A549 (cell line): ENCODE measurements around the gene MAPK12. TPM values are rescaled to one million over a fixed set of nuclear protein-coding genes. Genes with fewer than 3 reads are reported as not detected.

Source experiments
- ATAC-seq, 2 experiments: fragments of 200-7000 bp in 1 of 2; fragments of >200 bp in 1 of 2; cut with Nextera tagmentation in 1 of 2; cut with Tn5 transposase in 1 of 2; 3 replicates each; pipeline versions ENCODE4 v1.8.0 to v1.9.1; 2018 to 2020; ENCODE audit warnings: mild to moderate bottlenecking in 1 of 2, moderate library complexity in 1 of 2
- CTCF ChIA-PET: fragments of 300-600 bp; sonication (Branson Sonifier 250); formaldehyde crosslinking; extraction: SDS; loops from one replicate; lab custom pipeline; 2021; ENCODE audit warnings: antibody characterized with exemption, inconsistent platforms; lab: Yijun Ruan, JAX
- POLR2A ChIA-PET: fragments of 350-600 bp; formaldehyde crosslinking; extraction: SDS; loops from one replicate; lab custom pipeline; 2021; ENCODE audit warnings: antibody characterized with exemption, inconsistent platforms; lab: Yijun Ruan, JAX
- DNase-seq, 2 experiments: peaks; one replicate each; pipeline versions ENCODE4 v3.0.0 to v3.0.0-alpha.2; 2011 to 2016; ENCODE audit warnings: low read depth in 1 of 2, low spot score in 1 of 2
- FAIRE-seq: peaks from 2 replicates; lab custom pipeline; 2011; peaks lifted over from hg19 to GRCh38; lab: Jason Lieb, UNC
- H3K27ac ChIP-seq, 2 experiments: fragments of >200 bp; sonication (Bioruptor Twin); formaldehyde crosslinking; 3 replicates each; pipeline ENCODE4 v1.5.1; 2016 to 2017
- H3K4me1 ChIP-seq: fragments of >200 bp; sonication (Bioruptor Twin); formaldehyde crosslinking; 3 replicates; pipeline ENCODE4 v1.6.1; 2016
- H3K4me2 ChIP-seq: fragments of >200 bp; sonication (Bioruptor Twin); formaldehyde crosslinking; 3 replicates; pipeline ENCODE4 v1.6.1; 2016
- H3K4me3 ChIP-seq: fragments of >200 bp; sonication (Bioruptor Twin); formaldehyde crosslinking; 3 replicates; pipeline ENCODE4 v1.5.1; 2016
- H3K9me3 ChIP-seq: fragments of >200 bp; sonication (Bioruptor Twin); formaldehyde crosslinking; 3 replicates; pipeline ENCODE4 v1.6.1; 2016
- CBX8 ChIP-seq: fragments of 200-600 bp; sonication (generic); IDR thresholded peaks from 2 replicates; pipeline ENCODE4 v1.6.1; 2016
- EP300 ChIP-seq, 2 experiments: fragments of >200 bp; sonication (Bioruptor Twin); formaldehyde crosslinking; IDR thresholded peaks; 2 replicates in 1 of 2; 3 replicates in 1 of 2; pipeline ENCODE4 v1.6.1; 2016 to 2017
- ESRRA ChIP-seq: fragments of 150-350 bp; IDR thresholded peaks from 2 replicates; pipeline ENCODE4 v1.6.1; 2014; ENCODE audit warnings: mild to moderate bottlenecking, low read length, borderline replicate concordance
- FOXS1 ChIP-seq: fragments of 250-450 bp; sonication (Bioruptor Pico); IDR thresholded peaks from 2 replicates; pipeline ENCODE4 v1.5.0; 2020; ENCODE audit warnings: mild to moderate bottlenecking, moderate library complexity
- HEYL ChIP-seq: fragments of 250-450 bp; sonication (Bioruptor Pico); IDR thresholded peaks from 2 replicates; pipeline ENCODE4 v1.8.0; 2021; ENCODE audit warnings: mild to moderate bottlenecking, moderate library complexity
- JUN ChIP-seq, 2 experiments: fragments of >200 bp; sonication (Bioruptor Twin); formaldehyde crosslinking; IDR thresholded peaks; 2 replicates in 1 of 2; 3 replicates in 1 of 2; pipeline ENCODE4 v1.6.1; 2016 to 2017
- KDM5A ChIP-seq: fragments of 200-600 bp; sonication (generic); IDR thresholded peaks from 2 replicates; pipeline ENCODE4 v1.6.1; 2016; ENCODE audit warnings: antibody characterized with exemption, mild to moderate bottlenecking
- MYC ChIP-seq: IDR thresholded peaks from 2 replicates; pipeline ENCODE4 v1.6.1; 2012; ENCODE audit warnings: mild to moderate bottlenecking, inconsistent platforms, low read length, improper control_type of control experiment, borderline replicate concordance
- PHF8 ChIP-seq: fragments of 200-600 bp; sonication (generic); IDR thresholded peaks from 2 replicates; pipeline ENCODE4 v1.6.1; 2016; ENCODE audit warnings: low read depth, mild to moderate bottlenecking, antibody characterized with exemption, moderate library complexity, borderline replicate concordance
- POLR2A ChIP-seq: IDR thresholded peaks from 2 replicates; pipeline ENCODE4 v1.6.1; 2012; ENCODE audit warnings: mild to moderate bottlenecking, low read length
- RCOR1 ChIP-seq: fragments of 150-350 bp; IDR thresholded peaks from 2 replicates; pipeline ENCODE4 v1.6.1; 2014; ENCODE audit warnings: antibody characterized with exemption, low read length, low read depth
- RFX5 ChIP-seq: fragments of 450-650 bp; IDR thresholded peaks from 2 replicates; pipeline ENCODE4 v1.7.1; 2014; ENCODE audit warnings: antibody characterized with exemption, mild to moderate bottlenecking, moderate library complexity
- SREBF2 ChIP-seq: fragments of 450-650 bp; IDR thresholded peaks from 2 replicates; pipeline ENCODE4 v1.6.1; 2014; ENCODE audit warnings: mild to moderate bottlenecking, moderate library complexity
- TP53 ChIP-seq: fragments of 250-450 bp; sonication (Bioruptor Pico); IDR thresholded peaks from 2 replicates; pipeline ENCODE4 v1.5.0; 2021; ENCODE audit warnings: mild to moderate bottlenecking, moderate library complexity
- ZFP36 ChIP-seq: fragments of 450-650 bp; IDR thresholded peaks from 2 replicates; pipeline ENCODE4 v1.6.1; 2014; ENCODE audit warnings: borderline replicate concordance; ENCODE audit not compliant: partially characterized antibody
- ZSCAN20 ChIP-seq: fragments of 250-450 bp; sonication (Bioruptor Pico); IDR thresholded peaks from 2 replicates; pipeline ENCODE4 v1.8.0; 2022; ENCODE audit warnings: mild to moderate bottlenecking, moderate library complexity
- WGBS: methylation state at CpG from one replicate; pipeline ENCODE4 v1.1.6; 2017; ENCODE audit errors: missing lambda C conversion rate; 5-methylcytosine and 5-hydroxymethylcytosine counted together
- polyA plus RNA-seq, 4 experiments: library from polyadenylated mRNA; depleted of rRNA in 3 of 4; stranded (reverse); fragments of >200 nt; fragmentation: RNase III in 1 of 4; extraction: RNeasy Plus Mini Kit Qiagen cat#74134 plus additional on column Dnase treatment in 1 of 4; gene quantifications; 2 replicates in 3 of 4; 3 replicates in 1 of 4; pipeline ENCODE4 v1.2.3, GENCODE V29; 2011 to 2017
- TF ChIP-seq, protein P1 (sequence below): fragments of 200-600 bp; sonication (generic); IDR thresholded peaks from 2 replicates; pipeline ENCODE4 v1.6.1; 2016; ENCODE audit warnings: antibody characterized with exemption, mild to moderate bottlenecking, moderate library complexity
- TF ChIP-seq, protein P2 (sequence below): IDR thresholded peaks from 2 replicates; pipeline ENCODE4 v1.6.1; 2012; ENCODE audit warnings: low read depth, borderline replicate concordance
- TF ChIP-seq, protein P3 (sequence below): fragments of 450-650 bp; IDR thresholded peaks from 2 replicates; pipeline ENCODE4 v1.6.1; 2014; ENCODE audit warnings: antibody characterized with exemption
- TF ChIP-seq, protein P4 (sequence below): IDR thresholded peaks from 2 replicates; pipeline ENCODE4 v1.6.1; 2012
- TF ChIP-seq, protein P5 (sequence below): IDR thresholded peaks from 2 replicates; pipeline ENCODE4 v1.6.1; 2012

The MAPK12 gene
- polyA plus RNA-seq, 2 of the 4 experiments (the other 2 are of a cell fraction): 12.5 to 25.8 TPM

DNA sequence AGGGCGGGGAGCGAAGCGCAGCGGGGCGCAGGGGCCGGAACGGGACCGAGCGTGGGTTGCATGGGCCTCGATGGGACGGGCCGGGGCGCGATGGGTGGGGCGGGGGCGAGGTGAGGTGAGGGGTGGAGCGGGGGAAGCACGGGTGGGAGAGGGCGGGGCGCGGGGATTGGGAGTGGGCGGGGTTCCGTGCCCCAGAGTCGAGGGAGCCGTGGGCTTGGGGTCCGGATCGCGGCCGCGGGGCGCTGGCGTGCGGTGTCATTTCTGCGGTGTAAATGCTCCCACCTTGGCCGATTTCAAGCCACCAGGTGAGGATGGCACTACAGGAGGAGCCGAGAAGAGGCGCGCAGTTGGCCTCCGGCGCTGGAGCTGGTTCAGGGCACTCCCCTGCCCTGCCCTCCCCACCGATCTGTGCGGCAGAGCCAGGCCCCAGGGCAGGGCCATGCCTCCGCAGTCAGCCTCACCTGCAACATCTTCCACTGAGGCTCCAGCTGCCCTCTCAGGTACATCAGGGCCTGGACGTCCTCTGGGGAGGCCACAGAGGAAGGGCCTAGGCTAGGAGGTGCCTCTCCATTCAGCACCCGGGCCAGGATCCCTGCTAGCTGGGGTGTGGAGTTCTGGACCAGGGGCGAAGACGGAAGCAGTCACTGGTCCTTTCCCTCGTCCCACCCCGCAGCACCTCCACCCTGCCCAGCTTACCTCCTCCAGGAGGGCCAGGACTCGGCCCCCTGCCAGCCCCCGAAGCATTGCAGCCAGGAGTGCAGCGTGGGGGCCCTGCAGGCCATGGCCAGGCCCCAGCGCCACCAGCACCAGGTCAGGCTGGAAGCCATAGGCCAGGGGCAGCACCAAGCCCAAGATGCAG is 16.0 kb downstream of the MAPK12 start:
- H3K27ac ChIP-seq: peak overlapping the region; percentile 88 to 96
- WGBS: 60% methylated on average over 1 of the region's 53 CpGs
- peak overlapping the region; percentile 97 for H3K4me3 ChIP-seq
- H3K4me1 ChIP-seq: peaks cover 25% of the 10 kb centered on the region; the same call in 2 of the 3 replicates
- no peaks in the 10 kb centered on the region for H3K9me3 ChIP-seq
- TF ChIP-seq, protein P1, sequence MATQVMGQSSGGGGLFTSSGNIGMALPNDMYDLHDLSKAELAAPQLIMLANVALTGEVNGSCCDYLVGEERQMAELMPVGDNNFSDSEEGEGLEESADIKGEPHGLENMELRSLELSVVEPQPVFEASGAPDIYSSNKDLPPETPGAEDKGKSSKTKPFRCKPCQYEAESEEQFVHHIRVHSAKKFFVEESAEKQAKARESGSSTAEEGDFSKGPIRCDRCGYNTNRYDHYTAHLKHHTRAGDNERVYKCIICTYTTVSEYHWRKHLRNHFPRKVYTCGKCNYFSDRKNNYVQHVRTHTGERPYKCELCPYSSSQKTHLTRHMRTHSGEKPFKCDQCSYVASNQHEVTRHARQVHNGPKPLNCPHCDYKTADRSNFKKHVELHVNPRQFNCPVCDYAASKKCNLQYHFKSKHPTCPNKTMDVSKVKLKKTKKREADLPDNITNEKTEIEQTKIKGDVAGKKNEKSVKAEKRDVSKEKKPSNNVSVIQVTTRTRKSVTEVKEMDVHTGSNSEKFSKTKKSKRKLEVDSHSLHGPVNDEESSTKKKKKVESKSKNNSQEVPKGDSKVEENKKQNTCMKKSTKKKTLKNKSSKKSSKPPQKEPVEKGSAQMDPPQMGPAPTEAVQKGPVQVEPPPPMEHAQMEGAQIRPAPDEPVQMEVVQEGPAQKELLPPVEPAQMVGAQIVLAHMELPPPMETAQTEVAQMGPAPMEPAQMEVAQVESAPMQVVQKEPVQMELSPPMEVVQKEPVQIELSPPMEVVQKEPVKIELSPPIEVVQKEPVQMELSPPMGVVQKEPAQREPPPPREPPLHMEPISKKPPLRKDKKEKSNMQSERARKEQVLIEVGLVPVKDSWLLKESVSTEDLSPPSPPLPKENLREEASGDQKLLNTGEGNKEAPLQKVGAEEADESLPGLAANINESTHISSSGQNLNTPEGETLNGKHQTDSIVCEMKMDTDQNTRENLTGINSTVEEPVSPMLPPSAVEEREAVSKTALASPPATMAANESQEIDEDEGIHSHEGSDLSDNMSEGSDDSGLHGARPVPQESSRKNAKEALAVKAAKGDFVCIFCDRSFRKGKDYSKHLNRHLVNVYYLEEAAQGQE: no peak
- no peak for TF ChIP-seq ZSCAN20 (CRISPR knock-in tag)
- TF ChIP-seq ESRRA: no peak
- TF ChIP-seq, protein P2, sequence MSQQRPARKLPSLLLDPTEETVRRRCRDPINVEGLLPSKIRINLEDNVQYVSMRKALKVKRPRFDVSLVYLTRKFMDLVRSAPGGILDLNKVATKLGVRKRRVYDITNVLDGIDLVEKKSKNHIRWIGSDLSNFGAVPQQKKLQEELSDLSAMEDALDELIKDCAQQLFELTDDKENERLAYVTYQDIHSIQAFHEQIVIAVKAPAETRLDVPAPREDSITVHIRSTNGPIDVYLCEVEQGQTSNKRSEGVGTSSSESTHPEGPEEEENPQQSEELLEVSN: no peak
- CTCF ChIA-PET: interaction anchor here (0.8 to 1.8 kb wide), 2 partner anchors 75 to 97 kb away, joined by 3 read pairs; no protein-coding TSS in a partner anchor
- DNase-seq: no peak
- peak; percentile 22 to 35; a peak in 4 of 6 replicates for ATAC-seq
- FAIRE-seq: no peak
- peak overlapping the region; percentile 98 for H3K4me2 ChIP-seq
- POLR2A ChIA-PET: interaction anchor here (0.7 kb wide), 1 partner anchor 97 kb away, joined by 3 read pairs; no protein-coding TSS in a partner anchor

DNA sequence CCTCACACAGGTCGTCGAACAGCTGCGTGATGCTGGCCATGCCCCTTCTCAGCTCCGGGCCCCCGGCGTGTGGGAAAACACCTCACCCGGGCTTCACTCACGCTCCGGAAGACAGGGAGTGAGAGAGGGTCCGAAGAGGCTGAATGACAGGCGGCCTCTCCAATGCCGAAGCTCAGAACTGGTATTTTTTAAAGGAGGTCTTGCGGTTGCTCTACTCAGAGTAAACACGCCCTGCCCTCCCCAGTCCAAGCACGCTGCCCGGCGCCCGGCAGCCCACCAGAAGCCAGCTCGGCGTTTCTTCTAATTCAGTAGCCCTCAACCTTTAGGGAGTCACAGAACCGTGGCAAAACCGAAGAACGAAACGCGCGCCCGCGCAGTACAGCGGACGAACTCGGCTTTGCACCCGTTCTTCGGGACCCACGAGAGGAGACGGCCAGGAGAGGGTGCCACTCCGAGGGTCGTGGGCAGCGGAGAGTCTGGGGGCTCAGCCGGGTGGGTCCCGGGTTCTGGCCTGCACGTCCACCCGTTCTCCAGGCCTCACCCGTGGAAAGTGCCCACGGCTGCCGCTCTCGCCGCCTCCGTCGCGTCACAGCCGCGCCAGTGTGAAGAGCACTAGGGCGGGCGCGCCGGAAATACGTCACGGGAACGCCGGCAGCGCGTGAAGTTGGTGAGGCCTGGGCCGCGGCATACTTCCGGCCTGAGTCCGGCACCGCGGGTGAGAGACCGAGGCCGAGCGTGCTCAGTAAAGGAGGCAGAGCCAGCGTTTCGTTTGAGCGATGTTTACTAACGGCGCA is 16.9 kb downstream of the MAPK12 start, which contains the start of gene TUBGCP6:
TUBGCP6 (minus strand) TSS at position 604 of the 794 bp plus-strand sequence; CDS start at position 40, 564 bp downstream.
- DNase-seq: peak; percentile 78 to 91
- POLR2A ChIA-PET: no interaction called here
- H3K27ac ChIP-seq: peak within 1 kb of the TSS; percentile 88 to 96
- TF ChIP-seq FOXS1 (CRISPR knock-in tag): no peak
- no peak for TF ChIP-seq RCOR1
- TF ChIP-seq ZFP36: no peak
- peak; percentile 66 for TF ChIP-seq KDM5A
- TF ChIP-seq MYC: no peak
- peak; percentile 56 for TF ChIP-seq POLR2A
- TF ChIP-seq, protein P1: peak; percentile 38; the same call in 1 of the 2 replicates
- TF ChIP-seq, protein P3, sequence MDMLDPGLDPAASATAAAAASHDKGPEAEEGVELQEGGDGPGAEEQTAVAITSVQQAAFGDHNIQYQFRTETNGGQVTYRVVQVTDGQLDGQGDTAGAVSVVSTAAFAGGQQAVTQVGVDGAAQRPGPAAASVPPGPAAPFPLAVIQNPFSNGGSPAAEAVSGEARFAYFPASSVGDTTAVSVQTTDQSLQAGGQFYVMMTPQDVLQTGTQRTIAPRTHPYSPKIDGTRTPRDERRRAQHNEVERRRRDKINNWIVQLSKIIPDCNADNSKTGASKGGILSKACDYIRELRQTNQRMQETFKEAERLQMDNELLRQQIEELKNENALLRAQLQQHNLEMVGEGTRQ: 0 out of 2 replicates have a peak, but pooled peaks have one; percentile 5
- no peak for TF ChIP-seq HEYL (CRISPR knock-in tag)
- no peak for TF ChIP-seq TP53 (CRISPR knock-in tag)
- TF ChIP-seq RFX5: no peak
- TF ChIP-seq JUN (IDR thresholded peaks at IDR 0.05): peak in 1 of 2 experiments; percentile 88; a peak in 3 of 5 replicates
- no peak for TF ChIP-seq SREBF2
- TF ChIP-seq, protein P4, sequence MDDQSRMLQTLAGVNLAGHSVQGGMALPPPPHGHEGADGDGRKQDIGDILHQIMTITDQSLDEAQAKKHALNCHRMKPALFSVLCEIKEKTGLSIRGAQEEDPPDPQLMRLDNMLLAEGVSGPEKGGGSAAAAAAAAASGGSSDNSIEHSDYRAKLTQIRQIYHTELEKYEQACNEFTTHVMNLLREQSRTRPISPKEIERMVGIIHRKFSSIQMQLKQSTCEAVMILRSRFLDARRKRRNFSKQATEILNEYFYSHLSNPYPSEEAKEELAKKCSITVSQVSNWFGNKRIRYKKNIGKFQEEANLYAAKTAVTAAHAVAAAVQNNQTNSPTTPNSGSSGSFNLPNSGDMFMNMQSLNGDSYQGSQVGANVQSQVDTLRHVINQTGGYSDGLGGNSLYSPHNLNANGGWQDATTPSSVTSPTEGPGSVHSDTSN: 0 out of 2 replicates have a peak, but pooled peaks have one; percentile 47
- TF ChIP-seq PHF8: peak; percentile 34; the same call in 1 of the 2 replicates
- TF ChIP-seq, protein P2: peak; percentile 71
- TF ChIP-seq, protein P5, sequence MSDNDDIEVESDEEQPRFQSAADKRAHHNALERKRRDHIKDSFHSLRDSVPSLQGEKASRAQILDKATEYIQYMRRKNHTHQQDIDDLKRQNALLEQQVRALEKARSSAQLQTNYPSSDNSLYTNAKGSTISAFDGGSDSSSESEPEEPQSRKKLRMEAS: peak; percentile 93
- TF ChIP-seq CBX8: no peak
- TF ChIP-seq EP300 (IDR thresholded peaks at IDR 0.05): no peak
- TF ChIP-seq, all 56 proteins: peak for 9
- ATAC-seq: peak; percentile 75 to 85
- Histone ChIP-seq H3K4me3 (peak within 1 kb of the TSS; percentile 97), H3K4me1 (peaks cover 21% of the 10 kb centered on the region; the same call in 2 of the 3 replicates), H3K4me2 (peak within 1 kb of the TSS; percentile 98), H3K9me3 (no peaks in the 10 kb centered on the region)
- no peak for FAIRE-seq
- CTCF ChIA-PET: interaction anchor here (0.7 to 1.8 kb wide), 5 partner anchors 9 to 376 kb away, joined by 3 to 4 read pairs (median 3); no protein-coding TSS in a partner anchor
- WGBS: 7% methylated on average over 9 of the region's 76 CpGs
